ENCODE data around the gene TFCP2L1.

DNA sequence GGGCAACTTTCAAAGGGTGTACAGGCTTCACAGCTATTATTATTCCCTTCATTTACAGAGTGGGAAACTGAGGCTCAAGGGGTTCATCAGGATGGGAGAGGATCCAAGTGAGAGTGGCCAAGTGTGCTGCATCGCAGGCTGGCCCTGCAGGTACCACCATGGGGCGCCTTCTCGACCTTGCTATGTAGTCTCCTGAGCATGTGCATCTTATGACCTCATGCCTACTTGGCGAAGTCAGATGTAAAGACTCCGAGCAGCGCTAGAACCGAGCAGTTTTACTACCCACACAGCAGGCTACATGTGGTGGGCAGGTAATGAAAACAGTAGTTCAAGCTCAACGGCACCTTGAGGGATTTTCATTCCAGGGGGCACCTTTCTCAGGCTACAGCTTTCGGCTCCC lies 42.0 kb downstream of the TFCP2L1 start:
- no peak for TF ChIP-seq EZH2 (IDR thresholded peaks at IDR 0.05; ENCODE audit: low read length, missing control alignments)
- TF ChIP-seq, protein P1, sequence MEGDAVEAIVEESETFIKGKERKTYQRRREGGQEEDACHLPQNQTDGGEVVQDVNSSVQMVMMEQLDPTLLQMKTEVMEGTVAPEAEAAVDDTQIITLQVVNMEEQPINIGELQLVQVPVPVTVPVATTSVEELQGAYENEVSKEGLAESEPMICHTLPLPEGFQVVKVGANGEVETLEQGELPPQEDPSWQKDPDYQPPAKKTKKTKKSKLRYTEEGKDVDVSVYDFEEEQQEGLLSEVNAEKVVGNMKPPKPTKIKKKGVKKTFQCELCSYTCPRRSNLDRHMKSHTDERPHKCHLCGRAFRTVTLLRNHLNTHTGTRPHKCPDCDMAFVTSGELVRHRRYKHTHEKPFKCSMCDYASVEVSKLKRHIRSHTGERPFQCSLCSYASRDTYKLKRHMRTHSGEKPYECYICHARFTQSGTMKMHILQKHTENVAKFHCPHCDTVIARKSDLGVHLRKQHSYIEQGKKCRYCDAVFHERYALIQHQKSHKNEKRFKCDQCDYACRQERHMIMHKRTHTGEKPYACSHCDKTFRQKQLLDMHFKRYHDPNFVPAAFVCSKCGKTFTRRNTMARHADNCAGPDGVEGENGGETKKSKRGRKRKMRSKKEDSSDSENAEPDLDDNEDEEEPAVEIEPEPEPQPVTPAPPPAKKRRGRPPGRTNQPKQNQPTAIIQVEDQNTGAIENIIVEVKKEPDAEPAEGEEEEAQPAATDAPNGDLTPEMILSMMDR (conservative IDR thresholded peaks at IDR 0.05 in 1 of 2, IDR thresholded peaks at IDR 0.05 in 1 of 2; ENCODE audit: low read depth in 1 of 2, low read length in 2 of 2), result no peak

All from fibroblast of lung (primary cell).